PFSK-1 (cell line): ENCODE results near the gene C16orf46.

Source experiments
- FOXP2 ChIP-seq: optimal IDR thresholded peaks from 2 replicates; pipeline ENCODE3; 2011; ENCODE audit warnings: borderline replicate concordance, control low read depth, inconsistent platforms; ENCODE audit not compliant: insufficient read depth; ENCODE audit errors: extremely low read length, extremely low read depth
- POLR2AphosphoS5 ChIP-seq: IDR thresholded peaks from 2 replicates; pipeline ENCODE4 v1.6.1; 2012; ENCODE audit warnings: low read depth, mild to moderate bottlenecking, control low read depth, low read length, moderate library complexity
- SIN3A ChIP-seq: IDR thresholded peaks from 2 replicates; pipeline ENCODE4 v1.6.1; 2012; ENCODE audit warnings: mild to moderate bottlenecking, low read length, moderate library complexity, borderline replicate concordance; ENCODE audit not compliant: insufficient read depth
- TAF1 ChIP-seq: IDR thresholded peaks from 2 replicates; pipeline ENCODE4 v1.6.1; 2012; ENCODE audit warnings: low read length, control low read depth, borderline replicate concordance; ENCODE audit not compliant: insufficient read depth
- TF ChIP-seq, protein P1 (sequence below), 2 experiments: IDR thresholded peaks; 2 replicates each; pipeline versions ENCODE4 v1.6.1 to v1.8.0; 2011 to 2012; ENCODE audit warnings: low read depth in 2 of 2, low read length in 2 of 2, control low read depth in 1 of 2, inconsistent platforms in 1 of 2, mild to moderate bottlenecking in 1 of 2, moderate library complexity in 1 of 2; ENCODE audit not compliant: insufficient read depth in 1 of 2

DNA sequence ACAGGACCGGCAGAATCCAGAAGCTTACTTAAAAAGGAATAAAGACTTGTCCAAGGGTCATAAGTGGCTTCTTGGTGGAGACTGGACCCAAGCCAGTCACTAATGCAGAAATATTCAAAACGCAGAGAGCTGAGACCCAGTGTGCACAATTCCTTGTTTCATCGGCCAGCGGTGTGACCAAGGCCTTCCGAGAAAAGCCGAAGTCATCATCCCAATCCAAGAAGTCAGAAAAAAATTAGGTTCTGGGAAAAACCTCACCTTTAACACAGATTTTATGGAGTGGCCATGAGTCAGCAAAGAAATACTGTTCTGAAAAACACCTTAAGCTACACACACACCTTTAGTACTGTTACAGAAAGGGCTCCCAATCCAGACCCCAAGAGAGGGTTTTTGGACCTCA lies 20.2 kb upstream of the C16orf46 start:
- TF ChIP-seq POLR2AphosphoS5, result no peak
- TF ChIP-seq, protein P1, sequence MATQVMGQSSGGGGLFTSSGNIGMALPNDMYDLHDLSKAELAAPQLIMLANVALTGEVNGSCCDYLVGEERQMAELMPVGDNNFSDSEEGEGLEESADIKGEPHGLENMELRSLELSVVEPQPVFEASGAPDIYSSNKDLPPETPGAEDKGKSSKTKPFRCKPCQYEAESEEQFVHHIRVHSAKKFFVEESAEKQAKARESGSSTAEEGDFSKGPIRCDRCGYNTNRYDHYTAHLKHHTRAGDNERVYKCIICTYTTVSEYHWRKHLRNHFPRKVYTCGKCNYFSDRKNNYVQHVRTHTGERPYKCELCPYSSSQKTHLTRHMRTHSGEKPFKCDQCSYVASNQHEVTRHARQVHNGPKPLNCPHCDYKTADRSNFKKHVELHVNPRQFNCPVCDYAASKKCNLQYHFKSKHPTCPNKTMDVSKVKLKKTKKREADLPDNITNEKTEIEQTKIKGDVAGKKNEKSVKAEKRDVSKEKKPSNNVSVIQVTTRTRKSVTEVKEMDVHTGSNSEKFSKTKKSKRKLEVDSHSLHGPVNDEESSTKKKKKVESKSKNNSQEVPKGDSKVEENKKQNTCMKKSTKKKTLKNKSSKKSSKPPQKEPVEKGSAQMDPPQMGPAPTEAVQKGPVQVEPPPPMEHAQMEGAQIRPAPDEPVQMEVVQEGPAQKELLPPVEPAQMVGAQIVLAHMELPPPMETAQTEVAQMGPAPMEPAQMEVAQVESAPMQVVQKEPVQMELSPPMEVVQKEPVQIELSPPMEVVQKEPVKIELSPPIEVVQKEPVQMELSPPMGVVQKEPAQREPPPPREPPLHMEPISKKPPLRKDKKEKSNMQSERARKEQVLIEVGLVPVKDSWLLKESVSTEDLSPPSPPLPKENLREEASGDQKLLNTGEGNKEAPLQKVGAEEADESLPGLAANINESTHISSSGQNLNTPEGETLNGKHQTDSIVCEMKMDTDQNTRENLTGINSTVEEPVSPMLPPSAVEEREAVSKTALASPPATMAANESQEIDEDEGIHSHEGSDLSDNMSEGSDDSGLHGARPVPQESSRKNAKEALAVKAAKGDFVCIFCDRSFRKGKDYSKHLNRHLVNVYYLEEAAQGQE (IDR thresholded peaks at IDR 0.05; ENCODE audit: insufficient read depth in 1 of 2, low read depth in 2 of 2, low read length in 2 of 2), result no peak
- TF ChIP-seq SIN3A, result no peak
- no peak for TF ChIP-seq TAF1
- TF ChIP-seq FOXP2, result no peak
